ENCODE data around the gene MICAL3. TPM values are rescaled to one million over a fixed set of nuclear protein-coding genes. Genes with fewer than 3 reads are reported as not detected.
"Not testable (repeated sequence)": the region's sequence is repeated elsewhere in the genome, so short reads cannot be mapped to it uniquely, and the experiment has no call there.

The MICAL3 gene
- total RNA-seq, 4 donors from 2014 or later = 30.4 to 57.1 (median 37.7) TPM

- H3K27me3 ChIP-seq = no peaks in the 10 kb centered on the region
- no peaks in the 10 kb centered on the region for H3K9me3 ChIP-seq
- peak in 1 of 2 donors; percentile 57 for DNase-seq (ENCODE audit: low spot score in 2 of 2)
- TF ChIP-seq EP300 (IDR thresholded peaks at IDR 0.05) = no peak
- TF ChIP-seq POLR2A (IDR thresholded peaks at IDR 0.05) = no peak
- TF ChIP-seq CTCF (IDR thresholded peaks at IDR 0.05) = no peak
- no peak for TF ChIP-seq POLR2AphosphoS5 (IDR thresholded peaks at IDR 0.05)
- no peaks in the 10 kb centered on the region for H3K36me3 ChIP-seq
- H3K27ac ChIP-seq = no peak overlapping the region
- H3K4me3 ChIP-seq = no peak overlapping the region
- H3K4me1 ChIP-seq = peaks cover 51% of the 10 kb centered on the region
- 90% methylated on average over 13 of the region's 18 CpGs for WGBS
Observed at GRCh38 chr22:17941471-17942406, 82.6 kb downstream of the MICAL3 start.

- DNase-seq (ENCODE audit: low spot score in 2 of 2) = no peak
- Histone ChIP-seq H3K27ac (no peak overlapping the region), H3K9me3 (no peaks in the 10 kb centered on the region), H3K36me3 (no peaks in the 10 kb centered on the region), H3K4me3 (no peak overlapping the region), H3K4me1 (peaks cover 31% of the 10 kb centered on the region), H3K27me3 (no peaks in the 10 kb centered on the region)
- no peak for TF ChIP-seq CTCF (IDR thresholded peaks at IDR 0.05)
- no peak for TF ChIP-seq POLR2A (IDR thresholded peaks at IDR 0.05)
- no peak for TF ChIP-seq POLR2AphosphoS5 (IDR thresholded peaks at IDR 0.05)
- no peak for TF ChIP-seq EP300 (IDR thresholded peaks at IDR 0.05)
- 94% methylated on average over 4 of the region's 4 CpGs for WGBS
Observed at GRCh38 chr22:17939579-17939978, 84.8 kb downstream of the MICAL3 start.

- DNase-seq (ENCODE audit: low spot score in 2 of 2) = peak in 1 of 2 donors; percentile 38
- H3K27me3 ChIP-seq = no peaks in the 10 kb centered on the region
- no peak for TF ChIP-seq POLR2AphosphoS5 (IDR thresholded peaks at IDR 0.05)
- no peak for TF ChIP-seq POLR2A (IDR thresholded peaks at IDR 0.05)
- TF ChIP-seq CTCF (IDR thresholded peaks at IDR 0.05) = no peak
- no peak for TF ChIP-seq EP300 (IDR thresholded peaks at IDR 0.05)
- no peaks in the 10 kb centered on the region for H3K9me3 ChIP-seq
- 93% methylated on average over 3 of the region's 3 CpGs for WGBS
- peaks cover 26% of the 10 kb centered on the region for H3K4me1 ChIP-seq
- H3K4me3 ChIP-seq = no peak overlapping the region
- H3K27ac ChIP-seq = no peak overlapping the region
- H3K36me3 ChIP-seq = no peaks in the 10 kb centered on the region
Observed at GRCh38 chr22:17939011-17939410, 85.3 kb downstream of the MICAL3 start.

GRCh38 chr22:17938484-17938924 lies 85.9 kb downstream of the MICAL3 start:
- Histone ChIP-seq H3K4me1 (peaks cover 21% of the 10 kb centered on the region), H3K27me3 (no peaks in the 10 kb centered on the region), H3K4me3 (no peak overlapping the region), H3K27ac (no peak overlapping the region), H3K36me3 (no peaks in the 10 kb centered on the region), H3K9me3 (no peaks in the 10 kb centered on the region)
- TF ChIP-seq EP300 (IDR thresholded peaks at IDR 0.05) = no peak
- TF ChIP-seq POLR2AphosphoS5 (IDR thresholded peaks at IDR 0.05) = no peak
- 81% methylated on average over 8 of the region's 8 CpGs for WGBS
- peak in 1 of 2 donors; percentile 34 for DNase-seq (ENCODE audit: low spot score in 2 of 2)

- H3K4me1 ChIP-seq; H3K36me3 ChIP-seq; H3K27me3 ChIP-seq; DNase-seq (ENCODE audit: low spot score in 2 of 2); H3K4me3 ChIP-seq; H3K9me3 ChIP-seq; H3K27ac ChIP-seq: not testable (repeated sequence)
- WGBS = 93% methylated on average over 2 of the region's 2 CpGs
Observed at GRCh38 chr22:17932457-17932856, 91.9 kb downstream of the MICAL3 start.

- 59% methylated on average over 3 of the region's 3 CpGs for WGBS
- Histone ChIP-seq H3K36me3 (no peaks in the 10 kb centered on the region), H3K4me3 (no peak overlapping the region), H3K9me3 (no peaks in the 10 kb centered on the region), H3K4me1 (peaks cover 8% of the 10 kb centered on the region), H3K27me3 (no peaks in the 10 kb centered on the region), H3K27ac (no peak overlapping the region)
- peak in 1 of 2 donors; percentile 63 for DNase-seq (ENCODE audit: low spot score in 2 of 2)
- TF ChIP-seq EP300 (IDR thresholded peaks at IDR 0.05) (no peak), POLR2AphosphoS5 (IDR thresholded peaks at IDR 0.05) (no peak)
Observed at GRCh38 chr22:17931400-17931825, 92.9 kb downstream of the MICAL3 start.

All from suprapubic skin (tissue), 4 donors.